ENCODE results near the gene PLEKHA8.

The PLEKHA8 gene, protein sequence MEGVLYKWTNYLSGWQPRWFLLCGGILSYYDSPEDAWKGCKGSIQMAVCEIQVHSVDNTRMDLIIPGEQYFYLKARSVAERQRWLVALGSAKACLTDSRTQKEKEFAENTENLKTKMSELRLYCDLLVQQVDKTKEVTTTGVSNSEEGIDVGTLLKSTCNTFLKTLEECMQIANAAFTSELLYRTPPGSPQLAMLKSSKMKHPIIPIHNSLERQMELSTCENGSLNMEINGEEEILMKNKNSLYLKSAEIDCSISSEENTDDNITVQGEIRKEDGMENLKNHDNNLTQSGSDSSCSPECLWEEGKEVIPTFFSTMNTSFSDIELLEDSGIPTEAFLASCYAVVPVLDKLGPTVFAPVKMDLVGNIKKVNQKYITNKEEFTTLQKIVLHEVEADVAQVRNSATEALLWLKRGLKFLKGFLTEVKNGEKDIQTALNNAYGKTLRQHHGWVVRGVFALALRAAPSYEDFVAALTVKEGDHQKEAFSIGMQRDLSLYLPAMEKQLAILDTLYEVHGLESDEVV

DNA sequence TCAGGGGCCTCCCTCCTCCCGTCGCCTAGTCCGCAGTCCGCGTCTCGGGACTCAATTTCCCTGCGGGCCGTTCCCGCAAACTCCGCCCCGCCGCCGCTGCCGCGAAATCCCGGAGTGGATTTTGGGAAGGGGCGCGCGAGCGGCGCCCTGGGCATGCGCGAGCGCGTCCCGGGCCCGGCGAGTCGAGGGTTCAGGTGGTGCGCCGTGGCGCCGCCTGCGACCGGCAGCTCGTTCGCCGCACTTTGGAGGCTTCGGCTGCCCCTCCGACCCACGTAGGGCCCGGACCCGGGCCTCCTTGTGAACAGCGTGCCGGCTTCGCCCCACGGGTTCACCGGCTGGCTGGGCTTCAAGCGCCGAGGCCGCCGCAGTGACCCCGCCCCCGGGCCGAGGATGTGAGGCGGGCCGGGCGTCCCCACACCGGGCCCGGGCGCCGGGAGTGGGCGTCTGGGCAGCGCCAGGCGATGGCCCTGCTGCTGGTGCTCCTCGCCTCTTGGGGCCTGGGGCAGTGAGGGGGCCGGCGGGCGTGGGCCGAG lies at the start of gene PLEKHA8:
Gene PLEKHA8 (plus strand): TSS at position 197 of the 533 bp plus-strand sequence. CDS start 351 bp downstream, outside the sequence.
- FAIRE-seq = no peak

DNA sequence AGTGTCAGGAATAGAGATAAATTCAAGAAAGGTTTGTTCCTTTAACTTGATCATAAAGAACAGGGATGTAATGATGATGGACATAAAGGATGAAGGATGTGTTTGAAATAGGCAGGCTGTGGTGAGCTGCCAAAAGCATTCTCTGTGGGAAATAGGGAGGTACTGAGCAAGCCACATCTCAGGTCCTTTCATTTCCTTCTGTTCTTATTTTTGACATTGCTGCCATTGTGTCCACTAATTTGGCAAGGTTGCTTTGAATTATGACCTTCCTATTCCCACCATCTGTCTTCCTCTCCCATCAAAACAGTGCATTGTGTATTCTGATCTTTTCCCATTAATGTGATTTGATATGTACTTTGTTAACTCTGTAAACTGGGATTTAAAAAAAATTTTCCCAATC lies 48.1 kb upstream of the PLEKHA8 start:
- FAIRE-seq = no peak

DNA sequence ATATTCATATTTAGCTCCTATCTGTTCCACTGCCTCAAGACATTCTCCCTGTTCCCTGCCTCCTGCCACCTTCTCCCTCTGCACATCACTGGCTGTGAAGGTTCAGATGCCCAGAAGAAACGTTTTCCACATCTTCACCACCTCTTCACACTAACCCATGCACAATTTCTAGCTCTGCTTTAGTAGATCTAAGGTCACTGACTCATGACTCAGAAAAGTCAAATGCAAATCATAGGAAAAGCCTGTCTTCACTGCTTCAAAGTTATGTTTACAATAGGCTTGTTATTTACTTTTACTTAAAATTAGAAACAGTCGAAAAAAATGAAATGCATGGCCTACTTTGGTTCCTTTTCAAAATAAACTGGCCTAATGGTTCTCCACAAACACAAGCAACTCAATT lies 41.1 kb upstream of the PLEKHA8 start:
- no peak for FAIRE-seq

DNA sequence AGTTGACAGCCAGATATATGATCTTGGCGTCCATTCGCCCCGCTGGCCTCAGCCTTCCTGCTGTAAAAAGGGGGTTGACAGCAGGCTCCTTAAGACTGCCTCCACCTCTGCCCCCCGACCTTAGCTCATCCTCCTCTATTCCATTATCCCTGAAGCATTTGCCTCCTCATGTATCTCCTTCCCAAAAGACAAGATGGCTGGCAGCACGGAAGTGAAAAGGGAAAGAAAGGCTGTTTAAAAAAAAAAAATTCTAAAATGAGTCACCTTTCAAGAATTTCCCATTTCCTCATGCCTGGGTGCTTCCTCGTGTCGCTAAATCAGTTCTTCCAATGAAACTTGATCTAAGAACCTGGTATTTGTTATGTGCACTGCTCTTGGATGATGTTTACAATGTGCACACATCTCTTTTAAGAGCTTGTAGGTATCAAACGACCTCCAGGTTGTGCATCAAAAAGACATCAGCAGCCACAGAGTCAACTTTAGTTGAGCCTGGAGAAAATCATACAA lies 40.3 kb upstream of the PLEKHA8 start:
- no peak for FAIRE-seq

DNA sequence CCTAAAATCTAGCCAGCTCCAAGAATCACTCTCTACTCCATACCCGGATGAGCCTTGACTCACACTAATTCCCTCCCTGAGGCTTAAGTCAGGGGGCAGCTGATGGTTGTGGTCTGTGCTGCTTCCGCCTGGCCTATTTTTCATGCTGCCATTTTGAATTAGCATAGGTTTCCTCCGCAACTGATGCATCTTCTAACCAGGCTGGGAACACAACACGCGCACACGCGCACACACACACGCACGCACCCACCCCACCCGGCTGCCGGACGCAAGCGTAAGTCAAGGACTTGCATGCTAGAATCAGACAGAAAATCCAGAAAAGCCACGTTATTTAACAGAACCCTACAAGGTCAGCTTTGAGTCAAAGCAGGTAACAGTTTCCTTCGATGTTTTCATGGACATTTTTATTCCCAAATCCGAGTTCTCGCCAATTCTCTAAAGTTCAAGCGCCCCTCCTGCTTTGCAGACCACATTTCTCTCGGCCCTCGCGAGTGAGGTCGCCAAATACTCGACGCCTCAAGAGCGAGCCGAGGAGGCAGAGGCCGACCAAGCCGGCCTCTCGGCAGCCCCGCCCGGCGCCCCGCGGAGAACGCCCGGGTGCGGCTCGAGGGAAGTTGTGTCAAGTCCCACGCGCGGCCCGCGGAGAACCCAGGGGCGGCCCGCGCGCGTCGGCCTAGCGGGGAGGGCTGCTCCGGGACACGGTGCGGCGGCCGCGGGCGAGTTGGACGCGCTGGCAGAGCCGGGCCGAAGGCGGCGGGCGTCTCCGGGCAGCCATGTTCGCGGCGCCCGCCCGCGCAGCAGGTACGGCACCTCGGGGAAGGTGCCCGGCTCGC lies 39.6 kb upstream of the PLEKHA8 start:
- no peak for FAIRE-seq

DNA sequence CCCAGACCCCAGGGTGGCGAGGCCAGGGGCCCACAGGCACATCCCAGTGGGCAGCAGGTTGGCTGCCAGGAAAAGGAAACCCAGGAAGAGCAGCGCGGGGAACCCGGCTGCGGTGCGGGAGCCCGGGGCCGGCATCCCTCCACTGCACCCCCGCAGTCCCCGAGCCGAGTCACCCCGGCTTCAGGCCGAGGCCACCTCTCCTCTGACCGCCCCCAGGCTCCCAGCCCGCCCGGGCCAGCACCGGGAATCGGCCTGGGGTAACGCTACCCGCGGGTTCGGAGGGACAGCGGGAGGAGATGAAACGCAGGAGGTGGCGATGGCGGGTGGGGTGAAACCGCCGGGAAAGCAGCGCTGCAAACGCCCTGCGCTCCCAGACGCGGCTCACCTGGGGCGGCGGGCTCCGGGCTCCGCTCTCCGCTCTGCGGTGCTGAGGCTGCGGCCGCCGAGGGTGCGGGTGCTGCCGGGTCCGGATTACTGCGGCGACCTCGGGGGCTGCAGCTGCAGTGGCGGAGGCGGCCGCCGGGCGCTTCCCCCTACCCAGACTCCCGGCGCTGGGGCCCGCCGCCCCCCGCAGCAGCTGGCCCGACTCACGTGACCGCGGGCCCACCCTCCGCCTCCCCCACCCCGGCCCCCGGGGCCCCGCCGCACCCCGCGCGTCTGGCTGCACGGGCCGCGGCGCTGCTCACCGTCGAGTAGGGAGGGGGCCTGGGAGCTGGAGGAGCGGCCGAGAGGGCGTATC lies 38.8 kb upstream of the PLEKHA8 start, which contains the start of gene SCRN1:
Gene SCRN1 (minus strand): TSS at position 545 of the 739 bp plus-strand sequence. CDS start 20,734 bp downstream, outside the sequence.
- FAIRE-seq = no peak

DNA sequence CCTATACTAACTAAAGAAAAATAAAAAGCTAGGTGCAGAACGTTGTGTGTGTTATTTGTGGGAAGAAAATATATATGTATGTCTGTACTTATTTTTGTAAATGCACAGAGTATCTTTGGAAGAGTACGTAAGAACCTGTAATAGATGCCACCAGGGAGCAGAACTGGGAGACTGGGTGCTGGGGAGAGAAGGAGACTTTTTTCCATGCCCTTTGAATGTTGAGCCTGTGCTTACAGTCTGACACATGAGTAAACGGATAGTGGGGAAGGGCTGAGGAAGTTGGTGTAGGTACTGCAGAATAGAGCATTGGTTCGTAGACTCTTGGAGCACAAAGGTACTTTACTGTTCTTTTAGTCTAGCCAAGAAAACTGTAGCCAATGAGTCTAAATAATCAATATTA lies 37.3 kb upstream of the PLEKHA8 start:
- no peak for FAIRE-seq

DNA sequence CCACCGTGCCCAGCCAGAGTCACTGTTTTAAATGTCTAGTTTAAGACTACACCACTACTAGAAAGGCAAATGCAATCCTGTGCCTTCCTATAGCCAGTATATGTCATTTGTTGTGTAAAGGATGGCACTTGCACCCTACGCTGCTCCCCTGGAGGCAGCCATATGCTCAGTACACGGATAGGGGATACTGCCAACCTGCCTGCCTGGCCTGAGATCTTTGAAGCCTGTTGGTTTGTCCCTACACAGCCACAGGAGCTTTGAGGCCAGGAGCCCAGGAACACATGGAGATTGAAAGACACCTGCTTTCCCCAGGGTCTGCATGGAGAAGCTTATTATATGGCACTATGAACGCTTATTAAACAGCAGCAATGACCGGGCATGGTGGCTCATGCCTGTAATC lies 36.3 kb upstream of the PLEKHA8 start:
- FAIRE-seq = no peak

DNA sequence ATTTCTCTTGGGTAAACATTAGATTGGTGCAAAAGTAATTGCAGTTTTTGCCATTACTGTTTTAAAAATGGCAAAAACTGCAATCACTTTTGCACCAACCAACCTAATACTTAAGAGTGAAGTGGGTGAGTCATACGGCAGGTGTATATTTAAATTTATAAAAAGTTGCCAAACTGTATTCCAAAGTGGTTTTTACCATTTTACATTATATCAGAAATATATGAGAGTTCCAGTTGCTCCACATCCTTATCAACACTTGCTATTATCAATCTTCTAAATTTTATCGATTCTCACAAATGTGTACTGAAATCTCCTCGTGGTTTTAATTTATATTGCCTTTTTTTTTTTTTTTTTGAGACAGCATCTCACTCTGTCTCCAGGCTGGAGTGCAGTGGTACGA lies 35.1 kb upstream of the PLEKHA8 start:
- no peak for FAIRE-seq

DNA sequence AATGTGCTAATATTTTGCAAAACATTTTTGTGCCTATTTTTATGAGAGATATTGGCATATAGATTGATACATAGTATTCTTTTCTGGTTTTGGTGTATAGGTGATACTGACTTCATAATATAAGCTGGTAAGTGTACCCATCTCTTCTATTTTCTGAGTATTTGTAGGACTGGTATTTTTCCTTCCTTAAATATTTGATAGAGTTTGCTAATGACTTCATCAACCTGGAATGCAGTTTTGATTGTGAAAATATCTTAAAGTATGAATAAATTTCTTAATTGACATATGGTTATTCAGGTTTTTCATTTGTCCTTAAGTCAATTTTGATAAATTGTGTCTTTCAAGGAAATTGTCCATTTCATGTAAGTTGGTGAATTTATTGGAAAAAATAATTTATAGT lies 32.6 kb upstream of the PLEKHA8 start:
- no peak for FAIRE-seq

DNA sequence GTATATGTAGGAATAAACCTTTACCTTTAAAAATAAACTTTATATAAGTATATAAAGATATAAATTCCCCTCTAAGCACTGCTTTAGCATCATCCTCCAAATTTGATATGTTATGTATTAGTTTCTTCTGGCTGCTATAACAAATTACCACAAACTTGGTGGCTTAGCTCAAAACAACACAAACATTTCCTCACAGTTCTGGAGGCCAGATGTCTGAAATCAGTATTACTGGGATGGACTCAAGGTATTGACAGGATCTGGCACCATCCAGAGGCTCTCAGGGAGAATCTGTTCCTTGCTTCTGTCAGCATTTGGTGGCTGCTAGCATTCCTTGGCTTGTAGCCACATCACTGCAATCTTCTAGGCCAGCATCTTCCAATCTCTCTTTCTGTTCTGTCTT lies 31.9 kb upstream of the PLEKHA8 start:
- FAIRE-seq = no peak

DNA sequence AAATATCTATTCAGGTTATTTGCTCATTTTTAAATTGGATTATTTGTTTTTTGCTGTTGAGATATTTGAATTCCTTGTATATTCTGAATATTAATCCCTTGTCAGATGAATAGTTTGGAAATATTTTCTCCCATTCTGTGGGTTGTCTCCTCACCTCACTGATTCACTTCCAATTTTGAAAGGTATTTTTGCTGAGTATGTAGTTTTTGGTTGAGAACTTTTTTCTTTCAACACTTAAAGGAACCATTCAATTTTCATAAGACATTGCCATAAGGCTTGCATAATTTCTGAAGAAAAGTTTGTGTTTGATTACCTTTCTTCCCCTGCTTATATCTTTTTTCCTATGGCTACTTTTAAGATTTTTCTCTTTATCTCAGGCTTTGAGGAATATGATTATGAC lies 29.7 kb upstream of the PLEKHA8 start:
- no peak for FAIRE-seq

DNA sequence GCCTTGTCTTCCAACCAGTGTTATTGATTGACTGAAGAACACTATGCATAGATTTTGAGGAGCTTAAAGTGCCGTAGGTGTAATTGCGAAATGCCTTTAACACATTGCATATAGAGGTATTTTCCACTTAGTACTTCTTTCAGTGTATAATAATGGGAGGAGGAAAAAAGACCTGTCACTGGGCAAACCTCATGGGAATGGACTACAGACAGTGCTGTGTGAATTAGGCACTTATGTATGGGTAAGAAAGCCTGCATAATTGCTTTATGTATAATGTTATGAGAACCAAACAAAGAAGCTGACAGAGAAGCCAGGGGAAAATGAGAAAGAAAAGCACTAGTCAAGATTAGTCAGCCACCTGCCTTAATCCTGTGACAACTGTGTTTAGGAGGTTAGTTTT lies 26.2 kb upstream of the PLEKHA8 start:
- FAIRE-seq = no peak

DNA sequence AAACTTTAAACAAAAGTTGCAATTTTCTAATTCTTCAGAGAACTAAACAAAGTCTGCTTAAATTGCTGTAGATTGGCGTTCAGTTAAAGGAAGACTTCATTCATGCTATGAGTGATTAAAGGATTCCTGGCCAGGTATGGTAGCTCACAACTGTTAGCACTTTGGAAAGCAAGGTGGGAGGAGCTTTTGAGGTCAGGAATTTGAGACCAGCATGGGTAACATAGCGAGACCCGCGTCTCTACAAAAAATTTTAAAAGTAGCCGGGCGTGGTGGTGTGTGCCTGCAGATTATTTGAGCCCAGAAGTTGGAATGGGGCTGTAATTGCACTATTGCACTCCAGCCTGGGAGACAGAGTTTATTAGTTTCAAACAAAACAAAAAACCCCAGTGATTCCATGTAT lies 25.1 kb upstream of the PLEKHA8 start:
- no peak for FAIRE-seq

DNA sequence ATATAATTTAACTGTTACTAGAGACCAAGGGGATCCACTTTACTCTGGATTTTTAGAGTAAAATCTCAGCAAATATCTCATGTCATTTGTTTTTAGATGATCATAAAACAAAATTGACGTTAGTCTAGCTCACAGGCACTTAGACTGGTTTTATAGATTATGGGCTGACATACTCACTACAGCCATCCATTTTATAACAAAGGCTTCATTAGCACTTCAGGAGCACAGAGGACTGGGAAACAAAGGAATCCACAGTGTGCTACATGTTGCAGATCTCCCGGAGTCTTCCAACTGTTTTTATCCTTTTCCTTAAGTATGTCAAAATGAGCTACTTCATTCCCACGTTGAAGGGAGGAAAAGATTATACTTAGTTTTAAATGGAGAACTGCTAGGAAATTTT lies 22.7 kb upstream of the PLEKHA8 start:
- no peak for FAIRE-seq

DNA sequence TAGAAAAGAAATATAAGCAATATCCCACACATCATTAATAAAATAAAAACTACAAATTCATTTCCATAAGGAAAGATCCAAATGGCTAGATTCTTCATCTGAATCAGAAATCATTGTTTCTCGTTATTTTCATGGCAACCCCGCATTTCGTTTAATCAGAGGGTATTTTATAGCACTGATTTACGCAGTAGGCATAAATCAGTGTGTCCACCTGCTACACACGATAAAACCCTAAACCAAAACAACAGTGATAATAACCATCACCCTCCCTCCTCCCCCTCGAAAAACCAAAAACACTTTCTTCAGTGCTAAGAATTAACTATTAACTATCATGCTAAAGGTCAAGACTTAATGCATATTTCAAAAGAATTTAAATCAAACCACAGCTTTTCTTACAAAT lies 18.2 kb upstream of the PLEKHA8 start:
- FAIRE-seq = no peak

DNA sequence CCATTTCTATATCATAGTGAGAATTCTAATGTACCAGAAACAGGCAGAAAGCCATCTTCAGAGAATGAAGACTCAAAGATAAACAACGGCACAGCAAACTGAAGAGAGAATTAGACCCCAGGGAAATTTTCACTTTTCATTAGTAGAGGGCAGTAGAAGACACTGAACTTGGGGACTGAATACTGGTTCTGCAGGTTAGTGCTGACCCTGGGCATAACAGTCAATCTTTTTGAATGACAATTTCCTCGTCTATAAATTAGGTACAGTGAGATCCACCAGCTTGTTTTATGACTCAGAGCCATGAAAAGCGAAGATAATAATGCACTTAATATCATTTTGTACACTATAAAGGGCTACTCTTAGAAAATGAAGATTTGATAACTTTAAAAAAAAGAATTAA lies 15.5 kb upstream of the PLEKHA8 start:
- FAIRE-seq = no peak

DNA sequence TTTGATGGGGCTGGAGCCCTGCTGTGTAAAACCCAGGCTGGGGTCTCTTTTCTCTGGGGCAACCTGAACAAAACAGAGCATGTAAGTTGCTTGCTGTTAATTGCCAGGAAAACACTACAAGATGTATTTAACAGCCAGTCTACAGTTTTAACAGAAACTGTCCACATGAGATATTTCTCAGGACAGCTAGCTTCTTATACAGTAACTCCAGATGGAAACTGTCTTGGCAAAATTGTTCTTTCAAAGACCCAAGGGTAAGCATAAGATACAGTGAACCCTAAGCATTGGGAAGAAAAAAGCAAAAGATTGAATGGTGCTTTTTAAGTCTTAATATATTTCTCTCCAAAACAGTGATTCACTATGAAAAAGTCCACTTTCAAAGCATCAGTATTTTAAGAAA lies 9.8 kb upstream of the PLEKHA8 start:
- FAIRE-seq = no peak

DNA sequence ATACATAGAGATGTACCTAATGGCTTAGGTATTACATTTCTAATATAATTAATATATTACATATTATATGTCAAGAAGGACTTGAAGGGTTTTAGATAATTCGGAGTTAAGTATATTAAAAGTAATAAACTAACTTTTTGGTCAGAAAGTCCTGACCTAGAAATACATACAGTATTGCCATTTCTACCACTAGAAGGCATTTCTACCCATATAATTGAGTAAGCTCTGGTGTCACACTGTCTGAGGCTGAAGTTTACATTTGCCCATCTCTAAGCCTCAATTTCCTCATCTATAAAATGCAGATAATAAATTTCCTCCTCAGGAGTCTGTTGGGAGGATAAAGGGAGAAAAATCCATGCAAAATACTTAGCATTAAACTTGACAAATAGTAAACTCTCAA lies 8.8 kb upstream of the PLEKHA8 start:
- no peak for FAIRE-seq

DNA sequence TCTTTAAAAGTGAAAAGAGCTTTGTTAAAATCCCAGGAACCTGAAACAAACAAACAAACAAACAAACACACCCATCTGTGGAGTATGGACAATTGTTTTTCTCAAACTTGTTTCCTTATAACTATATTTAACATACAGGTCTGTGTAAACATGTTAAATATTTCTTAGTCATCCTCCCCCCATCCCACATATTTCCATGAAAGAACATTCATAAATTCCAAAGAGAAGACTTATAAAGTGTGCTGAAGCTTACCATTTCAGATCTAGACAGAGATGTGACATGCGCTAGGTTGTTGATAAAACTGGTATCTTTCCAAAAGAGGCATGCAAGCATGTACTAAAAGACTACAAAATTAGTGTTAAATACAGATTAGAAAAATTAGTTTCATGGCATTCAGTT lies 8.3 kb upstream of the PLEKHA8 start:
- FAIRE-seq = no peak

DNA sequence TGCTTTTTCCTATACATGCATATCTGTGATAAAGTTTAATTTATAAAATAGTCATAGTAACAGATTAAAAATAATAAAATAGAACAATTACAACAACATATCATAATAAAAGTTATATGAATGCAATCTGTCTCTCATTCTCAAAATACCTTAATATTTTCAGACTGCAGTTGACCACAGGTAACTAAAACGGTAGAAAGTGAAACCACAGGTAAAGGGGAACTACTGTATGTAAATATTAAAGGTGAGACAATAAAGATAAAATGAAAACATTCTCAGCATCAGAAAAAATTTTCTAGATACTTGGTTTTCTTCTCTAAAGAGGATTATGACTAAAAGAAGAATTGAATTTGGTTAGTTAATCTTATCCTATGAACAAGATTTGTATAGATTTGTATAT lies 7.7 kb upstream of the PLEKHA8 start:
- FAIRE-seq = no peak

DNA sequence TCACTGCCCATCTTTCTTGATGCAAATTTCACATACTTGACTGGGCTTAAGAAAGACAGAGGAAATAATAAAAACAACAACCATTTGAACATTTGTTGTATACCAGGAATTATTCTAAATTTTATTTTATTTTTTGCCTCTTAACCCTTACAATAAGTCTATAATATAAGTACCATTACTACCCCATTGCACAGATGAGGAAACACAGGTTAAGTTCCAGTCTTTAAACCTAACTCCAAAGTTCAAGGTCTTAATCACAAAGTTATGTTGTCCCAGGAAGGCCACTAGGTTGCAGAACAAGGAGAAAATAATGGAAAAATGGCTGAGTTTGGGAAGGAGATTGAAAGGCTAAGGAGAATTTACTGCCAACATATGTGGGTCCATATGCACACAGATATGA lies 5.2 kb upstream of the PLEKHA8 start:
- FAIRE-seq = no peak

DNA sequence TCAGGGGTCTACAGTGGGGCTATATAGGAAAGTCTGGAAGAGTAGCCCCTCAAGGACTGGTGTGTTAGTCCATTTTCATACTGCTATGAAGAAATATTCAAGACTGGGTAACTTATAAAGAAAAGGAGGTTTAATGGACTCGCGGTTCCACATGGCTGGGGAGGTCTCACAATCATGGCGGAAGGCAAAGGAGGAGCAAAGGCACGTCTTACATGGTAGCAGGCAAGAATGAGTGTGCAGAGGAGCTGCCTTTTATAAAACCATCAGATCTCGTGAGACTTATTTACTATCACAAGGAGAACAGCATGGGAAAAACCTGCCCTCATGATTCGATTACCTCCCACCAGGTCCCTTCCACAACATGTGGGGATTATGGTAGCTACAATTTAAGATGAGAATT lies 4.7 kb upstream of the PLEKHA8 start:
- FAIRE-seq = no peak

All from TTC549 (cell line).